H9 (cell line): ENCODE data around the gene CRMP1. TPM values are rescaled to one million over a fixed set of nuclear protein-coding genes. Genes with fewer than 3 reads are reported as not detected.
A peak's percentile ranks its signal among the peaks of the same experiment; 100 is the strongest.

Source experiments
- DNase-seq: peaks from one replicate; pipeline ENCODE4 v3.0.0-alpha.2; 2017
- H2AFZ ChIP-seq: one replicate; pipeline ENCODE4 v1.6.1; 2013; ENCODE audit warnings: mild to moderate bottlenecking, low read length, control low read depth, moderate library complexity
- H2AK5ac ChIP-seq: 2 replicates; pipeline ENCODE4 v1.6.1; 2013; ENCODE audit warnings: low read length, control low read depth, mixed read lengths; ENCODE audit not compliant: insufficient read length
- H2BK120ac ChIP-seq: one replicate; pipeline ENCODE4 v1.6.1; 2013; ENCODE audit warnings: low read depth, mild to moderate bottlenecking, low read length, control low read depth, inconsistent platforms; ENCODE audit not compliant: poor library complexity, severe bottlenecking
- H2BK12ac ChIP-seq: 2 replicates; pipeline ENCODE4 v1.6.1; 2013; ENCODE audit warnings: low read length, control low read depth, mixed read lengths, low read depth; ENCODE audit not compliant: insufficient read length
- H2BK15ac ChIP-seq: 2 replicates; pipeline ENCODE4 v1.6.1; 2013; ENCODE audit warnings: low read depth, low read length, control low read depth
- H2BK20ac ChIP-seq: one replicate; pipeline ENCODE4 v1.6.1; 2013; ENCODE audit warnings: low read depth, mild to moderate bottlenecking, low read length, control low read depth, inconsistent platforms; ENCODE audit not compliant: poor library complexity, severe bottlenecking
- H2BK5ac ChIP-seq: 2 replicates; pipeline ENCODE4 v1.6.1; 2013; ENCODE audit warnings: low read length, control low read depth, mixed read lengths; ENCODE audit not compliant: insufficient read length
- H3K14ac ChIP-seq: 2 replicates; pipeline ENCODE4 v1.6.1; 2013; ENCODE audit warnings: low read length, control low read depth; ENCODE audit not compliant: insufficient read depth
- H3K18ac ChIP-seq: 2 replicates; pipeline ENCODE4 v1.6.1; 2013; ENCODE audit warnings: low read depth, mild to moderate bottlenecking, mixed read lengths, low read length, control low read depth; ENCODE audit not compliant: insufficient read length
- H3K23ac ChIP-seq: 2 replicates; pipeline ENCODE4 v1.6.1; 2013; ENCODE audit warnings: low read length, control low read depth, mixed read lengths, low read depth; ENCODE audit not compliant: insufficient read length
- H3K23me2 ChIP-seq: 2 replicates; pipeline ENCODE4 v1.6.1; 2013; ENCODE audit warnings: low read depth, mild to moderate bottlenecking, mixed read lengths, low read length, control low read depth; ENCODE audit not compliant: insufficient read length, poor library complexity, severe bottlenecking
- H3K27ac ChIP-seq: 2 replicates; pipeline ENCODE4 v1.5.1; 2013; ENCODE audit warnings: low read length, control low read depth, mixed read lengths, low read depth; ENCODE audit not compliant: insufficient read length
- H3K27me3 ChIP-seq: 2 replicates; pipeline ENCODE4 v1.6.1; 2013; ENCODE audit warnings: low read length, control low read depth, inconsistent platforms; ENCODE audit not compliant: insufficient read depth
- H3K4ac ChIP-seq: 2 replicates; pipeline ENCODE4 v1.6.1; 2013; ENCODE audit warnings: low read depth, mild to moderate bottlenecking, control low read depth, inconsistent platforms, low read length, moderate library complexity
- H3K4me1 ChIP-seq: 2 replicates; pipeline ENCODE4 v1.6.1; 2013; ENCODE audit warnings: low read length, control low read depth, inconsistent platforms; ENCODE audit not compliant: insufficient read depth
- H3K4me2 ChIP-seq: 2 replicates; pipeline ENCODE4 v1.6.1; 2013; ENCODE audit warnings: low read length, control low read depth, mixed read lengths; ENCODE audit not compliant: insufficient read length, insufficient read depth
- H3K56ac ChIP-seq: 2 replicates; pipeline ENCODE4 v1.6.1; 2013; ENCODE audit warnings: low read depth, mild to moderate bottlenecking, mixed read lengths, low read length, control low read depth; ENCODE audit not compliant: insufficient read length
- H3K79me1 ChIP-seq: 2 replicates; pipeline ENCODE4 v1.6.1; 2013; ENCODE audit warnings: low read depth, mild to moderate bottlenecking, moderate library complexity, low read length, control low read depth, inconsistent platforms; ENCODE audit not compliant: insufficient read depth, poor library complexity, severe bottlenecking
- H3K79me2 ChIP-seq: 2 replicates; pipeline ENCODE4 v1.6.1; 2013; ENCODE audit warnings: low read length, control low read depth, inconsistent platforms; ENCODE audit not compliant: insufficient read depth
- H3K9ac ChIP-seq: 2 replicates; pipeline ENCODE4 v1.6.1; 2013; ENCODE audit warnings: low read length, control low read depth, mixed read lengths; ENCODE audit not compliant: insufficient read length; ENCODE audit errors: extremely low read depth
- H3K9me3 ChIP-seq: one replicate; pipeline ENCODE4 v1.6.1; 2013; ENCODE audit warnings: low read depth, low read length, inconsistent platforms; ENCODE audit not compliant: control insufficient read depth
- H3T11ph ChIP-seq: one replicate; pipeline ENCODE4 v1.6.1; 2013; ENCODE audit warnings: mild to moderate bottlenecking, low read length, control low read depth, inconsistent platforms
- H4K20me1 ChIP-seq: one replicate; pipeline ENCODE4 v1.6.1; 2013; ENCODE audit not compliant: control insufficient read depth, insufficient read length, insufficient read depth
- H4K5ac ChIP-seq: 2 replicates; pipeline ENCODE4 v1.6.1; 2013; ENCODE audit warnings: low read depth, mild to moderate bottlenecking, mixed read lengths, low read length, control low read depth; ENCODE audit not compliant: insufficient read length
- H4K8ac ChIP-seq: replicated peaks from 2 replicates; pipeline ENCODE4 v1.6.1; 2013; ENCODE audit warnings: low read length, control low read depth, mixed read lengths, low read depth; ENCODE audit not compliant: insufficient read length
- H4K91ac ChIP-seq: 2 replicates; pipeline ENCODE4 v1.6.1; 2013; ENCODE audit warnings: low read depth, mild to moderate bottlenecking, moderate library complexity, mixed read lengths, low read length, control low read depth; ENCODE audit not compliant: insufficient read length
- H3K27ac Mint-ChIP-seq, 3 experiments: 2 replicates in 2 of 3; 3 replicates in 1 of 3; pipeline ENCODE4 v1.8.0; 2020 to 2021; ENCODE audit warnings: mixed read lengths in 3 of 3, mild to moderate bottlenecking in 1 of 3, moderate library complexity in 1 of 3
- H3K27me3 Mint-ChIP-seq: 2 replicates; pipeline ENCODE4 v1.8.0; 2021; ENCODE audit warnings: low read depth, mild to moderate bottlenecking, moderate library complexity, mixed read lengths
- H3K36me3 Mint-ChIP-seq, 3 experiments: 2 replicates in 2 of 3; 3 replicates in 1 of 3; pipeline ENCODE4 v1.8.0; 2020 to 2021; ENCODE audit warnings: low read depth in 3 of 3, mixed read lengths in 3 of 3; ENCODE audit not compliant: insufficient read depth in 1 of 3
- H3K4me1 Mint-ChIP-seq, 2 experiments: 2 replicates each; pipeline ENCODE4 v1.8.0; 2020; ENCODE audit warnings: mixed read lengths in 2 of 2
- H3K4me3 Mint-ChIP-seq, 2 experiments: 2 replicates in 1 of 2; 3 replicates in 1 of 2; pipeline ENCODE4 v1.8.0; 2020 to 2021; ENCODE audit warnings: mild to moderate bottlenecking in 2 of 2, mixed read lengths in 2 of 2, moderate library complexity in 1 of 2
- H3K9me3 Mint-ChIP-seq, 2 experiments: 2 replicates in 1 of 2; 3 replicates in 1 of 2; pipeline ENCODE4 v1.8.0; 2020; ENCODE audit warnings: mild to moderate bottlenecking in 2 of 2, mixed read lengths in 2 of 2, moderate library complexity in 1 of 2
- CTCF ChIP-seq: fragments of 200-600 bp; sonication (generic); conservative IDR thresholded peaks from 3 replicates; pipeline ENCODE4 v1.8.0; 2021; ENCODE audit warnings: antibody characterized with exemption, mild to moderate bottlenecking
- WGBS: extraction: QIAGEN DNeasy Blood & Tissue Kit; methylation state at CpG from one replicate; pipeline ENCODE4 v1.1.7; 2013; ENCODE audit warnings: missing lambda C conversion rate, low lambda C conversion rate, mixed read lengths; ENCODE audit not compliant: insufficient read length; ENCODE audit errors: extremely low coverage; 5-methylcytosine and 5-hydroxymethylcytosine counted together
- total RNA-seq: library from RNA; stranded (reverse); gene quantifications from 2 replicates; pipeline ENCODE4 v1.2.1, GENCODE V29; 2021

The CRMP1 gene
- total RNA-seq, 1 experiment from 2014 or later, result 71.6 TPM

- H2AK5ac ChIP-seq, result no peak overlapping the region
- H2BK120ac ChIP-seq, result no peak overlapping the region
- no peak for TF ChIP-seq CTCF
- no peak overlapping the region for H3K9ac ChIP-seq
- no CpG with 5 or more reads among the region's 16 CpGs for WGBS
- no peak overlapping the region for H3K14ac ChIP-seq
- Mint-ChIP-seq H3K4me1 (peaks cover 16 to 24% of the 10 kb centered on the region in 2 experiments), H3K27ac (no peak overlapping the region), H3K27me3 (peaks cover 45% of the 10 kb centered on the region), H3K36me3 (no peaks in the 10 kb centered on the region), H3K4me3 (no peak overlapping the region), H3K9me3 (no peaks in the 10 kb centered on the region)
- H3K9me3 ChIP-seq, result no peaks in the 10 kb centered on the region
- no peak overlapping the region for H3K27ac ChIP-seq
- H3K79me1 ChIP-seq, result no peaks in the 10 kb centered on the region
- no peaks in the 10 kb centered on the region for H3K23me2 ChIP-seq
- no peak overlapping the region for H3K18ac ChIP-seq
- no peak overlapping the region for H4K8ac ChIP-seq
- H2AFZ ChIP-seq, result no peak overlapping the region
- H2BK20ac ChIP-seq, result no peak overlapping the region
- no peak overlapping the region for H2BK5ac ChIP-seq
- H2BK15ac ChIP-seq, result no peak overlapping the region
- H4K5ac ChIP-seq, result no peak overlapping the region
- DNase-seq, result peak; percentile 15
- H3K4ac ChIP-seq, result no peak overlapping the region
- peaks cover 3% of the 10 kb centered on the region; the same call in 1 of the 2 replicates for H3K4me1 ChIP-seq
- H2BK12ac ChIP-seq, result no peak overlapping the region
- H4K20me1 ChIP-seq, result no peaks in the 10 kb centered on the region
- no peak overlapping the region for H3K4me2 ChIP-seq
- H3K27me3 ChIP-seq, result no peaks in the 10 kb centered on the region
- H4K91ac ChIP-seq, result no peak overlapping the region
- H3K23ac ChIP-seq, result no peak overlapping the region
- no peaks in the 10 kb centered on the region for H3K79me2 ChIP-seq
- H3T11ph ChIP-seq, result no peak overlapping the region
- no peak overlapping the region for H3K56ac ChIP-seq
These were observed 41.3 kb upstream of the CRMP1 start for GRCh38 chr4:5933996-5934831.
